Activated T-cell treated with anti-CD3 and anti-CD28 coated beads, Interleukin-2, amount 50 U/mL, for 72 hours (primary cell): ENCODE measurements around the gene PRKN. TPM values are rescaled to one million over a fixed set of nuclear protein-coding genes. Genes with fewer than 3 reads are reported as not detected.
A peak's percentile ranks its signal among the peaks of the same experiment; 100 is the strongest.

Experiments
- ATAC-seq, 2 donors: fragments of 150-1000 bp; cut with Tn5 transposase; replicated peaks in 1 of 2; 2 replicates each; pipeline ENCODE4 v1.10.0; 2021; ENCODE audit warnings: moderate library complexity in 2 of 2, mild to moderate bottlenecking in 1 of 2
- DNase-seq, 2 donors: peaks; one replicate each; pipeline ENCODE4 v3.0.0; 2021 to 2022; ENCODE audit warnings: mixed read lengths in 1 of 2
- H3K27ac Mint-ChIP-seq: one replicate; pipeline ENCODE4 v1.8.0; 2022; ENCODE audit warnings: mild to moderate bottlenecking, moderate library complexity, mixed read lengths
- H3K27me3 Mint-ChIP-seq: one replicate; pipeline ENCODE4 v1.8.0; 2022; ENCODE audit warnings: low read depth, mixed read lengths
- H3K36me3 Mint-ChIP-seq, 2 donors: one replicate each; pipeline ENCODE4 v1.8.0; 2022; ENCODE audit warnings: mixed read lengths in 2 of 2, mild to moderate bottlenecking in 1 of 2; ENCODE audit not compliant: insufficient read depth in 2 of 2
- H3K4me1 Mint-ChIP-seq: one replicate; pipeline ENCODE4 v1.8.0; 2022; ENCODE audit warnings: low read depth, mixed read lengths
- H3K4me3 Mint-ChIP-seq, 2 donors: one replicate each; pipeline ENCODE4 v1.8.0; 2022; ENCODE audit warnings: mild to moderate bottlenecking in 2 of 2, mixed read lengths in 2 of 2, moderate library complexity in 2 of 2
- H3K9me3 Mint-ChIP-seq, 2 donors: one replicate each; pipeline ENCODE4 v1.8.0; 2022; ENCODE audit warnings: mixed read lengths in 2 of 2
- total RNA-seq, 2 donors: library from RNA; stranded (reverse); gene quantifications; one replicate each; pipeline ENCODE4 v1.2.3, GENCODE V29; 2022

Gene PRKN
- total RNA-seq, 2 donors from 2014 or later, result 2.5 to 2.8 TPM

DNA sequence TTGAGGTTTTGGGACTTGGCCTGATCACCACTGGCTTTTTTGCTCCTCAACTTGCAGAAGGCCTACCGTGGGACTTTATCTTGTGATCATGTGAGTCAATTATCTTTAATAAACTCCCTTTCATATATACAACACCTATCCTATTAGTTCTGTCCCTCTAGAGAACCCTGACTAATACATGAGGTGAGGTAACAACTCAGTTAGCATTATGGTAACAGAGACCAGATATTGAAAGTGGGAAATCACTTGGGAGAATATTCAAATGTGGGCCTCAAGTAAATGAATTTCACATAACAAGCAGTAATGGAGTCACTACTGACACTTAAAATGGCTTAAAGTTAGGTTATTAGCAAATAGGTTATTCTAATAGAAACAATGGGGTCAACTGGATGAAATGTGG lies 1015.6 kb downstream of the PRKN start:
- ATAC-seq (no peak), DNase-seq (no peak)
- H3K36me3 Mint-ChIP-seq, result no peaks in the 10 kb centered on the region
- no peak overlapping the region for H3K27ac Mint-ChIP-seq
- peaks cover 0 to 2% of the 10 kb centered on the region in 2 donors for H3K9me3 Mint-ChIP-seq
- no peak overlapping the region for H3K4me3 Mint-ChIP-seq
- no peaks in the 10 kb centered on the region for H3K27me3 Mint-ChIP-seq
- H3K4me1 Mint-ChIP-seq, result no peaks in the 10 kb centered on the region

DNA sequence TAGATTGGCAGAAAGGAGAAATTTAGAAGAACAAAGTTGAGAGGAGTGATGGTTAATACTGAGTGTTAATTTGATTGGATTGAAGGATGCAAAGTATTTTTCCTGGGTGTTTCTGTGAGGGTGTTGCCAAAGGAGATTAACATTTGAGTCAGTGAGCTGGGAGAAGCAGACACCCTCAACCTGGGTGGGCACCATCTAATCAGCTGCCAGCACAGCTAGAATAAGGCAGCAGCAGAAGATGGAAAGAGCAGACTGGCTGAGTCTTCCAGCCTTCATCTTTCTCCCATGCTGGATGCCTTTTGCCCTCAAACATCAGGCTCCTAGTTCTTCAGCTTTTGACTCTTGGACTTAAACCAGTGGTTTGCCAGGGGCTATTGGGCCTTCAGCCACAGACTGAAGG lies 1016.1 kb downstream of the PRKN start:
- Mint-ChIP-seq H3K4me3 (no peak overlapping the region), H3K36me3 (no peaks in the 10 kb centered on the region), H3K4me1 (no peaks in the 10 kb centered on the region), H3K27me3 (no peaks in the 10 kb centered on the region), H3K27ac (no peak overlapping the region), H3K9me3 (peaks cover 0 to 2% of the 10 kb centered on the region in 2 donors)
- ATAC-seq (no peak), DNase-seq (no peak)

DNA sequence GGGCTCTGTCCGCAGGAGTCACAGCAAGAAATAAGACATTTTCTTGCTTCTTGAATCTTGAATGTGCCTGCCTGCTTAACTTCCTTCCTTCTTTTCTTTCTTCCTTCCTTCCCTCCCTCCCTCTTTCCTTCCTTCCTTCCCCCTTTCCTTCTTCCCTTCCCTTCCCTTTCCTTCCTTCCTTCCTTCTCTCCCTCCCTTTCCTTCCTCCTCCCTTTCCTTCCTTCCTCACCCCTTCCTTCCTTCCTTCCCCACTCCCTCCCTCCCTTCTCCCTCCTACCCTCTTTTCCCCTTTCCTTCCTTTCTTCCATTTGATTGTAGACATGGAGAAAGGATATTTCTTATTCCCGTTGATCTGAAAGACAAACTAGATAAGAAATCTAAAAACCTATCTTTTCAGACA lies 1016.9 kb downstream of the PRKN start:
- Mint-ChIP-seq H3K27ac (no peak overlapping the region), H3K27me3 (no peaks in the 10 kb centered on the region), H3K36me3 (no peaks in the 10 kb centered on the region), H3K4me1 (no peaks in the 10 kb centered on the region), H3K4me3 (no peak overlapping the region), H3K9me3 (peaks cover 0 to 2% of the 10 kb centered on the region in 2 donors)
- DNase-seq, result no peak
- ATAC-seq, result no peak

DNA sequence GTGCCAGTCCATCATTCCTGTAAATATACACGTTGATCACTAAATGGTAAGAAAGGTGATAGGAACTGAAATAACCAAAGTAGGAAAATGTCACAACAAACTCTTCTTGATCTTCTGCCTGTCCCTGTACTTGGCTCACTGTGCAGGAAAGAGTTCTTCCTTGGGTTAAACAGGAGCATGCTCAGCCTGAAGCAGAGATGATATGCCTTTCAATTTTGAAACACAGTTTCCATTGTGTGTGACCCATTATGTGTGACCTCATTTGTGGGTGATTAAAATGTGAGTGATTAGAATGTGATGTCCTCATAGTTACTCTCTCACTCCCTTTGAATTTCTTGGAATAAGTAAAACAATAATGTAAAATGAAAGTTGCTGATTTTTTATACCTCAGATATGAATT lies 1026.5 kb downstream of the PRKN start:
- Mint-ChIP-seq H3K4me3 (no peak overlapping the region), H3K27ac (no peak overlapping the region), H3K9me3 (peaks cover 0 to 2% of the 10 kb centered on the region in 2 donors), H3K4me1 (no peaks in the 10 kb centered on the region), H3K36me3 (no peaks in the 10 kb centered on the region), H3K27me3 (no peaks in the 10 kb centered on the region)
- no peak for DNase-seq
- no peak for ATAC-seq

DNA sequence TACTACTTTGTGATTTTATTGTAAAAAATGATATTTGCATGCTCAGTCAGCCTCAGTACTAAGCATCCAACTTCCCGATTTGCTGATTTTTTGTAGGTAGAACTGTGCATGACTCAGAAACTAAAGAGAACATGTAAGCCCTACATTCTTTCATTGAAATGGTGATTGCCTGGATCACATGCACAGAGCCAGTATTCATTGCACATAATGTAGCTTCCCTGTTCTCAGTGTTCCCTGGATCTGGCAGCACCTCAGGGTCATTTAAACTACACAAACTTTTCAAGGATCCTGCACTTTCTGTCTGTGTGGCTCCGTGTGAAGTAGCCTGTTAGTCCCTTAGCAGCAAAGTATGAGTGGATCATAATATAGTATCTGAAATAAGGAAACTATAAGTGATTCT lies 1030.8 kb downstream of the PRKN start:
- H3K4me1 Mint-ChIP-seq, result no peaks in the 10 kb centered on the region
- ATAC-seq (no peak), DNase-seq (no peak)
- H3K36me3 Mint-ChIP-seq, result no peaks in the 10 kb centered on the region
- no peak overlapping the region for H3K4me3 Mint-ChIP-seq
- H3K27me3 Mint-ChIP-seq, result no peaks in the 10 kb centered on the region
- H3K27ac Mint-ChIP-seq, result no peak overlapping the region
- H3K9me3 Mint-ChIP-seq, result no peaks in the 10 kb centered on the region

DNA sequence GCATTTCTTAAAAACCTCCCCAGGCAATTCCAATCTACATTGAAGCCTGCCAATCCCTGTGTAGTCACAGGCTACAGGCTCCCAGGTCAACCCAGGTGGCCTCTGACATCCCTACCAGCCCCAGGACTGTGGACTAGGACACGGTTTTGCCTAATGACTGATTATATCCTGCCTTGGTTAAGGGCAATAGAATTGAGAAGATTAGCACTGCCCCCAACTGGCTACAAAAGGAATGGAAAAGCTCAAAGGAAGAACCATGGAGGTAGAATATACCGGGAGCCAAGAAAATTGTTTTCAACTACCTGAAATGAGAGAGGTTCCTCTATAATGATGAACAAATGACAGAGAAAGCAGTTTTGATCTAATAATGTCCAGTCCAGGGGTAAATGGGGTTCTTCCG lies 1032.6 kb downstream of the PRKN start:
- peak in 1 of 2 donors; percentile 23 for ATAC-seq
- Mint-ChIP-seq H3K27me3 (no peaks in the 10 kb centered on the region), H3K4me1 (no peaks in the 10 kb centered on the region), H3K9me3 (peaks cover 0 to 3% of the 10 kb centered on the region in 2 donors), H3K27ac (no peak overlapping the region), H3K36me3 (peaks cover 0 to 1% of the 10 kb centered on the region in 2 donors), H3K4me3 (no peak overlapping the region)
- DNase-seq, result peak; percentile 1 to 5

DNA sequence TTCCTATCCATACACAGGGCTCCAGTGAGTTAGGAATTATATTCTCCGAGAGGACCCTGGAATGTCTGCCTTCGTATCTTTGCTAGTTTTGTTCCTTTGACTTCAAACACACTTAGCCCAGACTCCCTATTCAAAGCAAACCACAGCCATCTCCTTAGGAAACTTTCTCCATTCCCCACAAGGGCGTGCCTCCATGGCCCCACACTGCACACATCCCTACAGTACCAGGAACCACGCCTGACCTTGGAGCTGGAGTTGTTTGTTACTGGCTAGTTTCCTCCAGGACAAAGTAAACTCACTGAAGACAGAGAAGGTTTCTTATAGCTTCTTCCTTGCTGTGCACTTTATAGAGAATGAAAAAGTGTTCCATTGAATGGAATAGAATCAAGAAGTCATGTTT lies 1040.9 kb downstream of the PRKN start:
- DNase-seq (no peak), ATAC-seq (no peak)
- H3K27me3 Mint-ChIP-seq, result no peaks in the 10 kb centered on the region
- no peaks in the 10 kb centered on the region for H3K4me1 Mint-ChIP-seq
- no peak overlapping the region for H3K4me3 Mint-ChIP-seq
- H3K36me3 Mint-ChIP-seq, result peaks cover 0 to 1% of the 10 kb centered on the region in 2 donors
- peaks cover 0 to 6% of the 10 kb centered on the region in 2 donors for H3K9me3 Mint-ChIP-seq
- no peak overlapping the region for H3K27ac Mint-ChIP-seq

DNA sequence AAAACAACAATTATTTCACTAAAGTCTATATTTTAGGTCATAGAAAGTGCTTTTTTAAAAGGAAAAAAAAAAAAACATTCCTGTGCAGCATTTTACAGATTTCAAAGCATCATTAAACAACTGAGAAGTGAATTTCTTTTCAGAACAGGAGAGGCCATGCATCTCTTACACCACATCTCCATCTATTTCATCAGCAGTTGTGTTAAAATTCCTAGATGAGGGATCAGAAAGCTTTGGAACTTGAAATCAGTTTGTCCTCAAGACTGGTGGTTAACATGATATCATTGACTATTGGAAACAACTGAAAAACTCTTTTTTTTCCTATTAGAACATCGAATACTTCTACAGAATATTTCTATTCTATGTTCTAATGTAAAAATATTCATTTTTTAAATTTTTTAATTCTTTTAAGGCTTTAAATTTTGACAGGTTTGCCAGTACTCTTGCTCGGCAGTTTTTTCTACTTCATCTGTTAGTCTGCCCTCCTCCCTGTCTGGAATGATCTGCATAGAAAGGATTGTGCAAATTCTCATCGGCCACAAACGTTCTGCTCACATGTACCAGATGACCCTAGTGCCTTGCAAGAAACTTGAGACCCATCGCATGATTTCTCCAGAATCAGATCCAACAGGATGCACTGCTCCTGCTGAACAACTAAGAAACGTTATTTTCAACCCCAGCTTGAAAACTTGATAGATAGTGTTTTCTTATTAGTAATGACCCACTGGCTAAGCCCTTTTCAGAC lies 1042.7 kb downstream of the PRKN start:
- no peaks in the 10 kb centered on the region for H3K4me1 Mint-ChIP-seq
- no peaks in the 10 kb centered on the region for H3K27me3 Mint-ChIP-seq
- ATAC-seq (no peak), DNase-seq (no peak)
- H3K9me3 Mint-ChIP-seq, result peaks cover 0 to 3% of the 10 kb centered on the region in 2 donors
- H3K27ac Mint-ChIP-seq, result no peak overlapping the region
- H3K4me3 Mint-ChIP-seq, result no peak overlapping the region
- H3K36me3 Mint-ChIP-seq, result no peaks in the 10 kb centered on the region

DNA sequence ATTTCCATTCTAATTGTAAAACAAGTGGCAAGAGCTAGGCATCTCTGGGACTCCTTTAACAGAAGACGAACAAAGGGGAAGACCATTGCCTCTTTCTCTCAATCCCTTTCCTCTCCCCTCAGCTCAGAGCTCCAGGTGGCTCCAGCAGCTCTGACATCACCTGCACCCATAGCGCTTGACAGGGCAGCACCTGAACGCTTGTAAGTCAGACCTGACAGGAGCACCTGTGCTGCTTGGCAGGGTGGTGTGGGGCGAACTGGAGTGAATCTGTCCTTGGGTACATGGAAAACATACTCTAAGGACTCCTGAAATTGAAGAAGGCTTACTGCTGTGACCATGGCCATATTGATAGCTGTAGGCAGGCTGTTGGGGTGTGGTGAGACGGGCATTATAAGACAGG lies 1044.2 kb downstream of the PRKN start:
- no peak for ATAC-seq
- Mint-ChIP-seq H3K9me3 (peaks cover 0 to 3% of the 10 kb centered on the region in 2 donors), H3K4me1 (no peaks in the 10 kb centered on the region), H3K27ac (no peak overlapping the region), H3K27me3 (no peaks in the 10 kb centered on the region), H3K36me3 (no peaks in the 10 kb centered on the region), H3K4me3 (no peak overlapping the region)
- DNase-seq, result no peak

DNA sequence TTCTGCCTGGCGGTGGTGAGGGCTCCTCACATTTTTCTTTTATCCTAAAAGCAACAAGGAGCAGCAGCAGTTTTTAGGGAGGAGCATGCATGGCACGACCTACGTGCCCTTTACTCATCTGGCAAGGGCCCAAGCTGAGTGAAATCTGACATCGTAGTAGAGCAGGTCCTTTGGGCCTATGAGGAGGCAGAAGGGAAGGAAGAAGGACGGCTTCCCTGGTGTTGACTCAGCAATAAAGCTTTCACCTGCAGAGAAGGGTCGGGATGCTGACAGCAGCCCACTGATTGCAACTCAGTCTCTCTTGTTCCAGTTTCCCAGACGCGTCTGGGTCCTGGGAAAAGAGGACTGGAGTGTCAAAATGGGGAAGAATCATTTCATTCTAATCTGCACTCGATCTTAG lies 1044.6 kb downstream of the PRKN start:
- H3K4me3 Mint-ChIP-seq, result no peak overlapping the region
- H3K4me1 Mint-ChIP-seq, result no peaks in the 10 kb centered on the region
- ATAC-seq, result no peak
- DNase-seq, result no peak
- H3K27me3 Mint-ChIP-seq, result no peaks in the 10 kb centered on the region
- H3K27ac Mint-ChIP-seq, result no peak overlapping the region
- H3K9me3 Mint-ChIP-seq, result peaks cover 0 to 2% of the 10 kb centered on the region in 2 donors
- no peaks in the 10 kb centered on the region for H3K36me3 Mint-ChIP-seq

DNA sequence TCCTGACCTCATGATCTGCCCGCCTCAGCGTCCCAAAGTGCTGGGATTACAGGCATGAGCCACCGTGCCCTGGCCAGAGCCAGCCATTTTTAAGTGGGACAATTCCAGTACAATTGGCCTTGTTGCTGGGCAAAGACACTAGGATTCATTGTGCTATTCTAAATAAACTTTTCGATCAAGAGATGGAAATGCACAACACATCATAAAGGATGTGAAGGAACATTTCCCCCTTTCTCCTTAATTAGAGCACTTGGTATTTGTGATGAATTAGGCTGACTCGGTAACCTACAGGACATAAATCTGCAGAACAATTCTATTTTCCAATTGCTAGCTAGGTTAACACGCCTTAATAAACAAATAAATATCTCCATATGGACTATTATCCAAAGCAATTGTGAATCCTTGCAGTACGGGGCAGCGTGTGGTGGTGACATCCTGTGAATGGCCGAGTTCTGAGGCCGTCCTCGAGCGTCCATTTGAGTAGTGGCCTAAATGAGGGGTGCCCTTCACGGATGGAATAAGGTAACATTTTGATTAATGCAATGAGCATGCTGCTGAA lies 1047.5 kb downstream of the PRKN start:
- H3K4me1 Mint-ChIP-seq, result no peaks in the 10 kb centered on the region
- H3K36me3 Mint-ChIP-seq, result no peaks in the 10 kb centered on the region
- H3K27ac Mint-ChIP-seq, result no peak overlapping the region
- ATAC-seq (no peak), DNase-seq (no peak)
- H3K9me3 Mint-ChIP-seq, result no peaks in the 10 kb centered on the region
- H3K4me3 Mint-ChIP-seq, result no peak overlapping the region
- no peaks in the 10 kb centered on the region for H3K27me3 Mint-ChIP-seq

DNA sequence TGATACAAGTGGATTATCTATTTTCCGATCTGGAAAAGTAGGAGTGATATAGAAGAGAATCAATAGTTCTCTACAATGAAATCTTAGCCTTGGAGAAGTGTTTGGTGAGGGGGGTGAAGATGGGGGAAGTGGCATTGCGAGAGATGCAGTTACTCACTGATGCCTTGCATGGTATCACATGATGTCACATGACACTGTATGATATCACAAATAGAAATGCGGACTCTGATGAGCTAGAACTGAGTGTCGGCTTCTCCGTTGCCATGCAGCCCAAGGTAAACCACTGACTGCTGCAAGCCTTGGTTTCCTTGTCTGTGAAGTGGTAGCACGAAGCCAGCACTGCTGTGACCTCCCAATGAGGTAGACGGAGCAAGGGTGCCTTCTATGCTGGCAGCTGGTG lies 1050.4 kb downstream of the PRKN start:
- Mint-ChIP-seq H3K4me1 (no peaks in the 10 kb centered on the region), H3K4me3 (no peak overlapping the region), H3K27ac (no peak overlapping the region), H3K27me3 (no peaks in the 10 kb centered on the region), H3K36me3 (no peaks in the 10 kb centered on the region), H3K9me3 (no peaks in the 10 kb centered on the region)
- DNase-seq, result no peak
- ATAC-seq, result peak in 1 of 2 donors; percentile 5

DNA sequence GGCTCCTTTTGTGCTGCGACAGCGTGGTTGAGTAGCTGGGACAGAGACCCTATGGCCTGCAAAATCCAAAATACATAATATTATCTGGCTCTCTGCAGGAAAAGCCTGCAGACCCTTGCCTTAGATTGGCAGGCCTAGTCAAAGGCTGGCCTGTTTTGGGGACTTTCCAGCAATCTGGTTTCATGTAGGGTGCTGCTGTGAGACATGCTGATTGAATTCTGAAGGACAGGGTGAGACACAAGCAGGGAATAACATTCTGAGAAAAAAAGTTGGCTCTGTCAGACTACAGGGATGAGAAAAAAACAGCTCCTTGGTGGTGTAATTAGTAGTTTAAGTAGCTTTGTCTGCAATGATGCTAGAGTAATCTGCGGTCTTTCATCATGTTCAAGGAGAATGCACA lies 1051.0 kb downstream of the PRKN start:
- ATAC-seq (peak in 1 of 2 donors; percentile 84), DNase-seq (peak in 1 of 2 donors; percentile 7)
- H3K9me3 Mint-ChIP-seq, result no peaks in the 10 kb centered on the region
- no peak overlapping the region for H3K4me3 Mint-ChIP-seq
- no peaks in the 10 kb centered on the region for H3K4me1 Mint-ChIP-seq
- no peaks in the 10 kb centered on the region for H3K27me3 Mint-ChIP-seq
- no peak overlapping the region for H3K27ac Mint-ChIP-seq
- no peaks in the 10 kb centered on the region for H3K36me3 Mint-ChIP-seq
